Activated CD8-positive, alpha-beta memory T cell treated with anti-CD3 and anti-CD28 coated beads, Interleukin-2, amount 10 ng/mL, durations not matched to agents 7 days and 5 days (primary cell): ENCODE results near the gene PFDN6. TPM values are rescaled to one million over a fixed set of nuclear protein-coding genes. Genes with fewer than 3 reads are reported as not detected.

Experiments used
- ATAC-seq: fragments of 150-1000 bp; cut with Tn5 transposase; one replicate; pipeline ENCODE4 v1.10.0; 2021; ENCODE audit warnings: moderate library complexity
- CTCF ChIA-PET: fragments of 350-600 bp; sonication (Branson Sonifier 250); formaldehyde crosslinking; loops from one replicate; lab custom pipeline; 2021; ENCODE audit warnings: antibody characterized with exemption; lab: Charles Lee
- DNase-seq: peaks from one replicate; pipeline ENCODE4 v3.0.0-alpha.2; 2020
- H3K27ac Mint-ChIP-seq: one replicate; pipeline ENCODE4 v1.8.0; 2021; ENCODE audit warnings: mild to moderate bottlenecking, mixed read lengths
- H3K27me3 Mint-ChIP-seq: one replicate; pipeline ENCODE4 v1.8.0; 2021; ENCODE audit warnings: mixed read lengths
- H3K36me3 Mint-ChIP-seq: one replicate; pipeline ENCODE4 v1.8.0; 2021; ENCODE audit warnings: mild to moderate bottlenecking, mixed read lengths
- H3K4me1 Mint-ChIP-seq: one replicate; pipeline ENCODE4 v1.8.0; 2021; ENCODE audit warnings: mixed read lengths
- H3K4me3 Mint-ChIP-seq: one replicate; pipeline ENCODE4 v1.8.0; 2021; ENCODE audit warnings: mild to moderate bottlenecking, moderate library complexity, mixed read lengths
- H3K9me3 Mint-ChIP-seq: one replicate; pipeline ENCODE4 v1.8.0; 2022; ENCODE audit warnings: low read depth, mixed read lengths
- total RNA-seq, 2 experiments: library from RNA; stranded (reverse); gene quantifications; one replicate each; pipeline ENCODE4 v1.2.3, GENCODE V29; 2021

PFDN6 gene
- total RNA-seq, 2 experiments from 2014 or later = 67.8 to 90.3 TPM

DNA sequence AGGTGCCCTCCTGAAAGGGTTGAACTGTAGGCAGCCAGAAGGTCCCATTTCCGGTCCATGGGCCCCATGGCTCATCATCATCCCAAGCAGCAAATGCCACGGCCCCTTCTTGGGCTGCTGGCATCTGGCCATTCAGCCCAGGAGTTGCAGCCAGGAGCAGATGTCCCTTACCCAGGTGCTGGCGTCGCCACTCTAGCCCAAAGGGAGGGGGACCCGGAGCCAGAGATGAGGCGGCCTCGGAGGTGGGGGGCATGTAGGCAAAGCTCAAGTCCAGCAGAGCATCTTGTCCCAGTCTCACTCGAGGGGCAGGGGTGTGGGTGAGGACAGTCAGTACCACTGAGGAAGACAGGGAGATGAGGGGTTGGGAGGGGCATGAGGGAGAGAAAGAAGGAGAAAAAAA is 15.7 kb downstream of the PFDN6 start:
- H3K36me3 Mint-ChIP-seq = peaks cover 56% of the 10 kb centered on the region
- H3K27ac Mint-ChIP-seq = no peak overlapping the region
- no peak overlapping the region for H3K4me3 Mint-ChIP-seq
- no peaks in the 10 kb centered on the region for H3K9me3 Mint-ChIP-seq
- CTCF ChIA-PET = interaction anchor here (0.7 kb wide), 1 partner anchor 16 kb away, joined by 3 read pairs; the partner anchor contains the start of genes PFDN6 and WDR46
- peaks cover 33% of the 10 kb centered on the region for H3K4me1 Mint-ChIP-seq
- ATAC-seq (no peak), DNase-seq (no peak)
- no peaks in the 10 kb centered on the region for H3K27me3 Mint-ChIP-seq

DNA sequence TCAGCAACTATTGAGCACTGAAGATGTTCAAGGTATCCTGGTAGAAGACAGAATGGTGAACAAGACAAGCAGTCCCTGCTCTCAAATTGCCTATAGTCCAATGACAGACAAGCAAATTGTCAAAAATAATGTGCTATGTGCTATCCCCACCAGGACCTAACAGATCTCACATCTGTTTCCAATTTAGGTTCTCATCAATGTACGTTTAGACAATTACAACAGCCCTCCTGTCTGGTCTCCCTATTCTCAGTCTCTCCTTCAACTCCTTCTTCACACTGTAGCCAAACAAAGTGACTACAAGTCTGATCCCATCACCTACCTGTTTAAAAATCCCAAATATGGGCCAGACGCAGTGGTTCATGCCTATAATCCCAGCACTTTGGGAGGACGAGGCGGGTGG is 17.0 kb downstream of the PFDN6 start:
- Mint-ChIP-seq H3K9me3 (no peaks in the 10 kb centered on the region), H3K36me3 (peaks cover 55% of the 10 kb centered on the region), H3K27ac (no peak overlapping the region), H3K4me1 (peaks cover 32% of the 10 kb centered on the region), H3K4me3 (no peak overlapping the region), H3K27me3 (no peaks in the 10 kb centered on the region)
- ATAC-seq (no peak), DNase-seq (no peak)
- CTCF ChIA-PET = interaction anchor here (1.2 kb wide), 1 partner anchor 101 kb away, joined by 3 read pairs; no protein-coding TSS in a partner anchor

DNA sequence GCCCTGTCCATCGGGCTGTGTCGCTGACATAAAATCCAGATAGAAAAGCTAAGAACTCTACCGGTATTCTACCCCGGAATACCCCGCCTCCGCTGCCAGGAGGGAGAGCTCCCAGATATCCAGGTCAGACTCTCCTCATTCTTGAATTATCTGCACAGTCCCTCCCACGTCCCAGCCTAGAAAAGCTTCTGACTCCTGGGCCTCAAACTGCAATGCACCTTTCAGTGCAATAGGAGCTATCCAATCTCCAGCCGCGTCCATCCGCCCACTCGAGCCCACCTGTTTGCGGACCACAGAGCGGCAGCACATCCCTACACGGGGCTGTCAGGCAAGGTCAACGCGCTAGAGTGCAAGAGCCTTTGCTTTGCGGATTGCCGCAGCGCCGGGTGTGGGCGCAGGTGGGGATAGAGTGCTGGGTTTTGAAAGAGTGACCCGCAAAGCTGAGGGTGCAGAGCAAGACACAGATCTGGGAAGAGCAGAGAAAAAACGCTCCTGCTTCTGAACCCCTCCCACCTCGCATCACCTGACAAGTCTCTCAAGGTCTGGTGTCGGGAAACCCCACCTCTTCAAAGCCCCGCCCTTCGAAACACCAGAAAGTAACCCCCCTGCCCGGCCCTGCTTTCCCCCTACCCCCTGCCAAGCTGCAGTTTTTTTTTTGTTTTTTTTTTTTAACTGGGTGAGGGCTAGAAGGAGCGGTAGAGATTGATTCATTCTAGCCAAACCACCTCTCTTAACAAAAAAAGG is 23.1 kb downstream of the PFDN6 start:
- no peaks in the 10 kb centered on the region for H3K27me3 Mint-ChIP-seq
- ATAC-seq = peak; percentile 45
- peak overlapping the region; percentile 99 for H3K27ac Mint-ChIP-seq
- DNase-seq = peak; percentile 91
- CTCF ChIA-PET = interaction anchor here (1.6 to 4.3 kb wide), 5 partner anchors 13 to 113 kb away, joined by 8 to 37 read pairs (median 12); partner anchors contain the start of genes B3GALT4, PFDN6, RGL2 and WDR46
- H3K36me3 Mint-ChIP-seq = peaks cover 32% of the 10 kb centered on the region
- H3K4me1 Mint-ChIP-seq = peaks cover 58% of the 10 kb centered on the region
- no peaks in the 10 kb centered on the region for H3K9me3 Mint-ChIP-seq
- peak overlapping the region; percentile 98 for H3K4me3 Mint-ChIP-seq

DNA sequence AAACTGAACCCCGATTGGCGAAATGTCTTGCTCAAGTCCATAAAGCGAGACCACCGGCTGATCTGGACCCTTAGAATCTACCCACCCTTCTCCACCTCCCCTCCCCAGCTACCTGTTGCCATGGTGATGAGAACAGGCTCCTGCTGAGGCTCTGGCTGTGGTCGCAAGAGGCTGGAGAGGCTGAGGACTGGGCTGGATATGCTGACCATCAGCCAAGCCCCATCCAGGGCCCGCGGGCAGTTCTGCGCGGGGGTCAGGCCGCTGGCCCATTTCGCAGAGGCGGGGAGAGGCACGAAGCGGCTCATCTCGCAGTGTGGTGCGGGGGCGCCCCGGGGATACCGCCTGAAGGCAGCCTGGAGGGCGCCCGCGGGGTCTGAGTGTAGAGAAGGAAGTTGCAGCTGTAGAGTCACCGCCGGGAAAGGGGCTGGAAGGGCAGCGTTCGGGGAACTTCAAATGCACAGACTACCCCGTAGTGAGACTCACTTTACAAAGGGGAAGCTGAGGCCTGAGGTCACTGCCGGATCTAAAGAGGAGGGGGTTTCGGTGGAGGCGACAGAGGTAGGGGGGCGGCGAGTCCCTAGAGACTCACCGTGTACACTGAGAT is 23.8 kb downstream of the PFDN6 start:
- no peaks in the 10 kb centered on the region for H3K9me3 Mint-ChIP-seq
- CTCF ChIA-PET = interaction anchor here (1.6 to 4.3 kb wide), 5 partner anchors 13 to 113 kb away, joined by 8 to 37 read pairs (median 12); partner anchors contain the start of genes B3GALT4, PFDN6, RGL2 and WDR46
- ATAC-seq (peak; percentile 2), DNase-seq (peak; percentile 66)
- peaks cover 33% of the 10 kb centered on the region for H3K36me3 Mint-ChIP-seq
- H3K27ac Mint-ChIP-seq = peak overlapping the region; percentile 99
- H3K4me3 Mint-ChIP-seq = peak overlapping the region; percentile 98
- no peaks in the 10 kb centered on the region for H3K27me3 Mint-ChIP-seq
- H3K4me1 Mint-ChIP-seq = peaks cover 62% of the 10 kb centered on the region

DNA sequence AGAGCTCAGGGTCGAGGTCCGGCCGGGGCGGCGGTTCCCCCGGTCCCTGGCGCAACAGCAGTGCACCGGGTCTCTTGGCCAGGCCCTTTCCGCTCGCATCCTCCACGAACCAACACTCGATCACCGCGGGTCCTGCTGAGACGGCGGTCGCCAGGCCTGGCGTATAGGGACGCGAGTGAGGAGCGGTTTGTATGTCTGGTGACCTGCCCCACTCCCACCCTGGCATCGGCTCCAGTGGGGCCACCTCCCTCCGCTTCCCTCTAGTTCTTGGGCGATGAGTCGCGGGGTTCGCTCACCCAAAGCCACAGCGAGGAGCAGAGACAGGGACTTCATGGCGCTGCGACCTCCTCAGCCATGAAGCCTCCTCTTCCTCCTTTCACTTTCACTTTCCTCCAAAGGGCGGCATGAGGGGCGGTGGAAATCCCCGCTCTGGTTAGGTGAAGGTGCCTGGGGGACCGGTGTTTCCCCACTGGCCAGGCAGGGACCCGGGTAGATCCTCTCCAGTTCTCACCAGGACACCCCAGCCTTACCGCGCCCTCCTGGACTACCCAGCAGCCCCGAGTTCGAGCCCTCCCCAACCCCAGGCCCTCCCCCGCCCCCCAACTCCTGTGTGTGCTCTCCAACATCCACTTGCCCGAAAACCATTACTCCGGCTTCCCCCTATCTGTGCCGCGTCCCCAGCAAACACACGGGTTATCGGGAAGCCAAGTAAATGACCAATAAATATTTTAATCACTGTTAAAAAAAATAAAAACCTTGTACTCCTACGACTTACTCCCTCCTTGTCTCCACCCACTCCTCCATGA is 24.5 kb downstream of the PFDN6 start, which contains the start of gene TAPBP:
TSS of gene TAPBP (minus strand) at position 370 of the 806 bp plus-strand sequence. CDS start at position 333, 37 bp downstream.
- H3K4me3 Mint-ChIP-seq = peak within 1 kb of the TSS; percentile 98
- ATAC-seq = peak; percentile 55
- H3K9me3 Mint-ChIP-seq = no peaks in the 10 kb centered on the region
- peak; percentile 92 for DNase-seq
- H3K4me1 Mint-ChIP-seq = peaks cover 63% of the 10 kb centered on the region
- H3K27ac Mint-ChIP-seq = peak within 1 kb of the TSS; percentile 99
- H3K36me3 Mint-ChIP-seq = peaks cover 32% of the 10 kb centered on the region
- H3K27me3 Mint-ChIP-seq = no peaks in the 10 kb centered on the region
- CTCF ChIA-PET = interaction anchor here (1.6 to 4.3 kb wide), 4 partner anchors 14 to 112 kb away, joined by 8 to 37 read pairs (median 12); partner anchors contain the start of genes B3GALT4, PFDN6, RGL2 and WDR46

DNA sequence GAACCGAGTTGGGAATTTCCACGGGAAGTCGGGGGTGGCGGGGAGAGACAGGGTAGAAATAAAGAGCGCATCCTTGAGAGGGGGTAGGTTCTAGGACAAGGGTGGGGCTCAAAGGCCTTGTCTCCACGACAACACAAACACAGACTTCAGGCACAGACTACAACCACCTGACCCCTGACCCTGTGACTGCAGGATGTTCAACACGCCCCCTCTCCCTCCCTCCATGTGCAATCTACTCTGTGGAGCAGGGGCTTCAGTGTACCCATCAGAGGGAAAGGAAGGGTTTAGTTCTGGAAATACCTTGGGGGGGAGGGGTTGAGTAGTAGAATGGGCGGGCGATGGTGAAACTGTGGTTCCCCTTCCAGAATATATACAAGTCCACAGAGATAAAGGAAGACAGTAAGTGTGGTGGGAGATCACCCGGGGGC is 25.1 kb downstream of the PFDN6 start:
- H3K4me1 Mint-ChIP-seq = peaks cover 67% of the 10 kb centered on the region
- peak overlapping the region; percentile 99 for H3K27ac Mint-ChIP-seq
- H3K9me3 Mint-ChIP-seq = no peaks in the 10 kb centered on the region
- ATAC-seq = peak; percentile 34
- no peaks in the 10 kb centered on the region for H3K27me3 Mint-ChIP-seq
- CTCF ChIA-PET = no interaction called here
- H3K36me3 Mint-ChIP-seq = peaks cover 35% of the 10 kb centered on the region
- H3K4me3 Mint-ChIP-seq = peak overlapping the region; percentile 98
- DNase-seq = peak; percentile 87

DNA sequence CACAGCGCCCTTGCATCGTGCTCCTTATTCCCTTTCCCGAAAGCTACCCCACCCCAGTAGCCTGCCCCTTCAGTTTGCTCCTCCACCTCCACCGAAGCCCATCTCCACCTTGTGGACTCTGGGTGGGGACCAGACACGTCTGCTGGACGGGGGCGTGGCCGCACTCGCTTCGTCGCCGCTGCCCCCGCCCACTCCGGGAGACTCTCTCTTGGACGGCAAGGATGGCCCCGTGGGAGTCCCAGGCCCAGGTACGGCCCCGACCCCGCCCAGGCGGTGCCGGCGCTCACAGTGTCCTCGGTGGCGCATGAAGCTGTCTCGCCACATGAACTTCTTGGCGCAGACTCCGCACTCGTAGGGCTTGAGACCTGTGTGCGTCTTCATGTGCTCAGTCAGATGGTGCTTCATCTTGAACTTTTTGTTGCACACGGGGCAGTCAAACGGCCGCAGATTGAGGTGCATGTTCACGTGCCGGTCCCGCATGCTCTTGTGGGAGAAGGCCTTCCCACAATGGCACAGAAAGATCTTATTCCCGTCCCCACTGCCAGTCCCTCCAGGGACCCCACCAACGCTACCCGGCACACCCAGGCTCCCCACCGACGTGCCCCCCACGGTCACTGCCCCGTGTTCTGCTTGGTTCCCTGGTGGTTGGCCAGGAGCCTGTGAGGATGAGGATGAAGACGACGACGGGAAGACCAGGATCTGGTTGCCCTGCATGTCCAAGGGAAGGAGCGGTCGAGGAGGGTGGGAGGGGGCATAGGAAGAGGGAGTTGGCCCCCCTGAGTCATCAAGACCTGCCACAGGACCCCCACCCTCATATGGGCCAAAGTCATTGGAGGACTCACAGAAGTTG is 25.8 kb downstream of the PFDN6 start:
- H3K4me3 Mint-ChIP-seq = peak overlapping the region; percentile 98
- ATAC-seq (no peak), DNase-seq (peak; percentile 45)
- no peaks in the 10 kb centered on the region for H3K9me3 Mint-ChIP-seq
- CTCF ChIA-PET = no interaction called here
- peak overlapping the region; percentile 99 for H3K27ac Mint-ChIP-seq
- H3K4me1 Mint-ChIP-seq = peaks cover 70% of the 10 kb centered on the region
- peaks cover 40% of the 10 kb centered on the region for H3K36me3 Mint-ChIP-seq
- no peaks in the 10 kb centered on the region for H3K27me3 Mint-ChIP-seq

DNA sequence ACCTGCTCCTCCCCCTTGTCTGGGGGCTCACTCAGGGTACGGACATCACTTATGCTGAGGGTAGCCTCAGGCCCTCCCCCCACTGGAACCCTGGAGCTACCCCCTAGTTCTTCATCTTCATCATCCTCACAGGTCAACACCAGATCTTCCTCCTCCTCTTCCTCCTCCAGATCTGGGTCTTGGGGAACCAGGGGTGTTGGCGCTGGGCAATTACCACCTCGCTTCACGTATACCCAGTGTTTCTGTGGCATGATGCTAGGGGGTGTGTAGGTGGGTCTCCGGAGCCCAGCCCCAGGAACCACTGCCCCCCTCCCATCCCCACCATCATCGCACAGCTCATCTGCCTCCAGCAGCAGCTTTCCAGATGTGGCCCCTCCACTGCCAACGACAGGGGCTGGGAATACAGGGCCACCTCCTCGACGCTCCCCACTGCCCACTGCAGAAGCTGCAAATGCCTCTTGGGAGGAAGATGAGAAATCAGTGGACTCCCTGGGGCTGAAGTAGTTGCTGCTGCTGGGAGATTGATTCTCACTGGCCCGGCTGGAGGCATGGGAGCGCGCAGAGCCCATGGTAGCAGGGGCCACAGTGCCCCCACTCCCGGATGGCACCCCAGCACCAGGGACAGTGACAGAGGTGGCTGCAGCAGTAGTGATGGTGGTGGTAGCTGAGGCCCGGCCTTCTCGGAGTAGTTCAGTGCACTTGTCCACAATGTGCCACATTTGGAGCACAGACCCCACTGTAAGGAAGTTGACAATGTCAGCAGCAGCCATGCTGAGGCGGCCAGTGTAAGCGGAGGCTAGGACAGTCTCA is 26.6 kb downstream of the PFDN6 start:
- H3K9me3 Mint-ChIP-seq = no peaks in the 10 kb centered on the region
- H3K36me3 Mint-ChIP-seq = peaks cover 42% of the 10 kb centered on the region
- H3K27me3 Mint-ChIP-seq = no peaks in the 10 kb centered on the region
- no peak for ATAC-seq
- peak overlapping the region; percentile 90 for H3K4me3 Mint-ChIP-seq
- no peak for DNase-seq
- CTCF ChIA-PET = no interaction called here
- H3K27ac Mint-ChIP-seq = no peak overlapping the region
- peaks cover 75% of the 10 kb centered on the region for H3K4me1 Mint-ChIP-seq

DNA sequence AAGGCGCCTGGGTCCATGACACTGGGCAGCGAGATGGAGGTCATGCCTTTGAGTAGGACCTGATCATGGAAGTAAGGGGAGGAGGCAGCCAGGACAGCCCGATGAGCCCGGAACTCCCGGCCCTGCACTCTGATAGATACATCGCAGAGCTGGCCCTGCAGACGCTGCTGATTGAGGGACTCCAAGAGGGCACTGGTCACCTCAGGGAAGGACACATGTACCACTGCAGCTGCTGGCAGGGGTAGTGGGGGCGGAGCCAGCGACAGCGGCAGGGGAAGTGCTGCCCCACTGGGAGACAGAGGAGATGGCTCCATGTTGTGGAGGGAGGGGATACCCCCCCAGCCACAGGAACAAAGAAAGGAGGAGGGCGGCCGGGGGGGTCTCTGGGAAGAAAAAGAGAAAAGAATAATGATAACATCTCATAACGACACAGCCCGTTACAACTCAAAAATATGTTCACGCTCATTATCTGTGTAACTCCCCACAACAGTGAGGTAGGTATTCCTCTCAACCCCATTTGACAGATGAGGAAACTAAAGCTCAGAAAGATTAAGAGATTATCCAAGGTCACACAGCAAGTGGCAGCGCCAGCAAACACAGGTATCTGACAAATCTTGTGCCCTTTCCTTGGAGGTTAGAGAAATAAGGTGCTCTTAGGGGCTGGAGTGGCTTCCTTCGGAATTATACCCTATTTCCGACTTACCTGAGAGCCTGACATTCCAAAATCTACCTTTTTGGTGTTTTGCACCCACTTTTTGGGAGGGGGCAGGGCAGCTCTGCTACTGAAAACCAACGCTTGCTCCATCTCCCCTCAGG is 27.4 kb downstream of the PFDN6 start:
- CTCF ChIA-PET = interaction anchor here (0.6 to 3.5 kb wide), 7 partner anchors 15 to 1108 kb away, joined by 3 to 21 read pairs (median 7); partner anchors contain the start of genes B3GALT4, PFDN6, RGL2 and RPS18
- DNase-seq = peak; percentile 50
- Mint-ChIP-seq H3K36me3 (peaks cover 44% of the 10 kb centered on the region), H3K9me3 (no peaks in the 10 kb centered on the region), H3K4me3 (peak overlapping the region; percentile 90), H3K27ac (peak overlapping the region; percentile 70), H3K27me3 (no peaks in the 10 kb centered on the region), H3K4me1 (peaks cover 77% of the 10 kb centered on the region)
- ATAC-seq = no peak

DNA sequence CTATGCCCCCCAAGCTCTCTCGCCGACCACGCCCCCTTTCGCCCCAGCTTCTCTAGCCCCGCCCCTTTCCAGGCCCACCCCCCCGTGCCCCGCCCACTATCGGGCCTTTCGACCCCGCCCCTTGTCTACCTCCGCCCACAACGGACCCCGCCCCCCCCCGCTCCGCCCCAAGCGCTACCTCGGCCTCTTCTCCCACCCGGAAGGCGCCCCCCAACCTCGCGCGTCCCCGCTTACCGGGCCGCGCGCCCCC is 27.9 kb downstream of the PFDN6 start:
- CTCF ChIA-PET = interaction anchor here (0.6 to 3.5 kb wide), 8 partner anchors 15 to 1108 kb away, joined by 3 to 21 read pairs (median 6); partner anchors contain the start of genes B3GALT4, PFDN6, RGL2 and RPS18
- Mint-ChIP-seq H3K4me1 (peaks cover 76% of the 10 kb centered on the region), H3K9me3 (no peaks in the 10 kb centered on the region), H3K27me3 (no peaks in the 10 kb centered on the region), H3K36me3 (peaks cover 44% of the 10 kb centered on the region), H3K4me3 (peak overlapping the region; percentile 90), H3K27ac (peak overlapping the region; percentile 70)
- ATAC-seq (no peak), DNase-seq (no peak)
